ENCODE measurements around the gene ALAS1.

Gene ALAS1

DNA sequence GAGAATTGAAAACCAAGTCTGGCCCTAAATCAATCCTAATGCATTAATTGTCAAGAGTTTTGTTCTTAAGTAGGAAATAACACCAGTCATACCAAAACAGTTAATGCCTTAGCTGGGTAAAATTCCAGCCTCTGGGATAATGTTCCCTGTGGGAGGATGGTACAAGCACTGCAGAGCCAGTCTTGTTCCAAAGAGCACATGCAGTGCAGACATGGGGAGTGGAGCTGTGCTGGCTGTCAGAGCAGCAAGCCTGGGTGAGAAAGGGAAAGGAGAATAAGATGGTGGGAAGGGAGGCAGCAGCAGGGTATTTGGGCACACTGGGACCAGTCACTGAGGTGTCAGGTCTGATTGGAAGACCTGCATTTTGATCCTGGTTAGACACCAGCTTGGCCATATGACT, 12.1 kb downstream of the ALAS1 start:
- Histone ChIP-seq H3K27ac (ENCODE audit: low read depth, low read length, poor library complexity, severe bottlenecking) (no peak overlapping the region), H3K27me3 (ENCODE audit: insufficient read depth, low read length) (no peaks in the 10 kb centered on the region), H4K20me1 (ENCODE audit: insufficient read depth, low read length) (no peaks in the 10 kb centered on the region), H3K4me1 (ENCODE audit: insufficient read depth, low read length, severe bottlenecking) (no peaks in the 10 kb centered on the region), H3F3A (ENCODE audit: insufficient read depth, low read length) (no peaks in the 10 kb centered on the region), H3K36me3 (ENCODE audit: insufficient read depth, low read length) (peaks cover 95% of the 10 kb centered on the region), H3K9me2 (ENCODE audit: low read depth, low read length) (no peaks in the 10 kb centered on the region), H3K4me2 (ENCODE audit: low read length) (no peak overlapping the region), H3K4me3 (ENCODE audit: low read depth, low read length, poor library complexity, severe bottlenecking) (no peak overlapping the region), H3K9me3 (ENCODE audit: low read length) (no peaks in the 10 kb centered on the region), H2AFZ (ENCODE audit: low read length) (no peak overlapping the region), H3K9ac (ENCODE audit: low read length) (no peak overlapping the region), H3K79me2 (ENCODE audit: insufficient read depth, low read length) (no peaks in the 10 kb centered on the region)
- TF ChIP-seq, protein P1, sequence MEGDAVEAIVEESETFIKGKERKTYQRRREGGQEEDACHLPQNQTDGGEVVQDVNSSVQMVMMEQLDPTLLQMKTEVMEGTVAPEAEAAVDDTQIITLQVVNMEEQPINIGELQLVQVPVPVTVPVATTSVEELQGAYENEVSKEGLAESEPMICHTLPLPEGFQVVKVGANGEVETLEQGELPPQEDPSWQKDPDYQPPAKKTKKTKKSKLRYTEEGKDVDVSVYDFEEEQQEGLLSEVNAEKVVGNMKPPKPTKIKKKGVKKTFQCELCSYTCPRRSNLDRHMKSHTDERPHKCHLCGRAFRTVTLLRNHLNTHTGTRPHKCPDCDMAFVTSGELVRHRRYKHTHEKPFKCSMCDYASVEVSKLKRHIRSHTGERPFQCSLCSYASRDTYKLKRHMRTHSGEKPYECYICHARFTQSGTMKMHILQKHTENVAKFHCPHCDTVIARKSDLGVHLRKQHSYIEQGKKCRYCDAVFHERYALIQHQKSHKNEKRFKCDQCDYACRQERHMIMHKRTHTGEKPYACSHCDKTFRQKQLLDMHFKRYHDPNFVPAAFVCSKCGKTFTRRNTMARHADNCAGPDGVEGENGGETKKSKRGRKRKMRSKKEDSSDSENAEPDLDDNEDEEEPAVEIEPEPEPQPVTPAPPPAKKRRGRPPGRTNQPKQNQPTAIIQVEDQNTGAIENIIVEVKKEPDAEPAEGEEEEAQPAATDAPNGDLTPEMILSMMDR (IDR thresholded peaks at IDR 0.05; ENCODE audit: low read length), result no peak

DNA sequence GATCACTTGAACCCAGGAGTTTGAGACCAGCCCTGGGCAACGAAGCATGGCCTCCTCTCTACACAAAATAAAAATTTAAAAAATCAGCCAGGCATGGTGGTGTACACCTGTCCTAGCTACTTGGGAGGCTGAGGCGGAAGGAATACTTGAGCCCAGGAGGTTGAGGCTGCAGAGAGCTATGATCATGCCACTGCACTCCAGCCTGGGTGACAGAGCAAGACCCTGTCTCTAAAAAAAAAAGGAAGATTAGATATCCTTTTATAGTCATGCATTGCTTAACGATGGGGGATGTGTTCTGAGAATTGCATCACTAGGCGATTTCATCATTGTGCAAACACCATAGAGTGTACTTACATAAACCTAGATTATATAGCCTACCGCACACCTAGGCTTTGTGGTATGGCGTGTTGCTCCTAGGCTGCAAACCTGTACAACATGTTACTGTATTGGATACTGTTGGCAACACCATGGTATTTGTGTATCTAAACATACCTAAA, 12.6 kb downstream of the ALAS1 start:
- H3K4me3 ChIP-seq (ENCODE audit: low read depth, low read length, poor library complexity, severe bottlenecking), result no peak overlapping the region
- TF ChIP-seq, protein P1 (IDR thresholded peaks at IDR 0.05; ENCODE audit: low read length), result no peak
- TF ChIP-seq EZH2 (IDR thresholded peaks at IDR 0.05; ENCODE audit: borderline replicate concordance, low read length), result no peak
- H3K79me2 ChIP-seq (ENCODE audit: insufficient read depth, low read length), result no peaks in the 10 kb centered on the region
- peaks cover 93% of the 10 kb centered on the region for H3K36me3 ChIP-seq (ENCODE audit: insufficient read depth, low read length)
- no peaks in the 10 kb centered on the region for H4K20me1 ChIP-seq (ENCODE audit: insufficient read depth, low read length)
- H2AFZ ChIP-seq (ENCODE audit: low read length), result no peak overlapping the region
- no peak overlapping the region for H3K9ac ChIP-seq (ENCODE audit: low read length)
- no peak overlapping the region for H3K27ac ChIP-seq (ENCODE audit: low read depth, low read length, poor library complexity, severe bottlenecking)
- no peaks in the 10 kb centered on the region for H3K9me2 ChIP-seq (ENCODE audit: low read depth, low read length)
- H3K9me3 ChIP-seq (ENCODE audit: low read length), result no peaks in the 10 kb centered on the region
- H3K4me2 ChIP-seq (ENCODE audit: low read length), result no peak overlapping the region
- H3F3A ChIP-seq (ENCODE audit: insufficient read depth, low read length), result no peaks in the 10 kb centered on the region
- H3K27me3 ChIP-seq (ENCODE audit: insufficient read depth, low read length), result no peaks in the 10 kb centered on the region
- H3K4me1 ChIP-seq (ENCODE audit: insufficient read depth, low read length, severe bottlenecking), result no peaks in the 10 kb centered on the region

DNA sequence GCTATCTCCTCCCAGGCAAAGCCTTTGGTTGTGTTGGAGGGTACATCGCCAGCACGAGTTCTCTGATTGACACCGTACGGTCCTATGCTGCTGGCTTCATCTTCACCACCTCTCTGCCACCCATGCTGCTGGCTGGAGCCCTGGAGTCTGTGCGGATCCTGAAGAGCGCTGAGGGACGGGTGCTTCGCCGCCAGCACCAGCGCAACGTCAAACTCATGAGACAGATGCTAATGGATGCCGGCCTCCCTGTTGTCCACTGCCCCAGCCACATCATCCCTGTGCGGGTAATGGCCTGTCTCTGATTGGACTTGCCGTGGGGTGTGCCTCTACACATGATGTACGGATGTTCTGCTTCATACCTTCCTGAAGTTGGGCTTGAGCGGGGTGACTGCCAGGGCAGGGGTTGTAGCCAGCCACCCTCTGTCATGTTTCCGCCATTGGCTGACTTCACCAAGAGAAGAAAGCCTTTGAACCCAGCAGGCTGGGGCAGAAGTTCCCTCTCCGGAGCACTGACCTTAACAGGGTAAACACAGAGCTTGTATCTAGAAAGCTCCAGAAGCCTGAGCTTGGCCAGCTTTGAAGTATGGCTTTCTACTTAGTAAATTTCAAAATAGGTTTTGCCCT, 13.4 kb downstream of the ALAS1 start:
- TF ChIP-seq, protein P1 (IDR thresholded peaks at IDR 0.05; ENCODE audit: low read length), result no peak
- no peak for TF ChIP-seq EZH2 (IDR thresholded peaks at IDR 0.05; ENCODE audit: borderline replicate concordance, low read length)

More for the DNA sequence above, 13.4 kb downstream of the ALAS1 start:
- H3K9ac ChIP-seq (ENCODE audit: low read length), result no peak overlapping the region
- H2AFZ ChIP-seq (ENCODE audit: low read length), result no peak overlapping the region
- peaks cover 89% of the 10 kb centered on the region for H3K36me3 ChIP-seq (ENCODE audit: insufficient read depth, low read length)
- H3K4me1 ChIP-seq (ENCODE audit: insufficient read depth, low read length, severe bottlenecking), result no peaks in the 10 kb centered on the region
- no peaks in the 10 kb centered on the region for H3K79me2 ChIP-seq (ENCODE audit: insufficient read depth, low read length)
- H3K9me2 ChIP-seq (ENCODE audit: low read depth, low read length), result no peaks in the 10 kb centered on the region
- H3K27me3 ChIP-seq (ENCODE audit: insufficient read depth, low read length), result no peaks in the 10 kb centered on the region
- H3K27ac ChIP-seq (ENCODE audit: low read depth, low read length, poor library complexity, severe bottlenecking), result no peak overlapping the region
- no peak overlapping the region for H3K4me2 ChIP-seq (ENCODE audit: low read length)
- H4K20me1 ChIP-seq (ENCODE audit: insufficient read depth, low read length), result no peaks in the 10 kb centered on the region
- H3F3A ChIP-seq (ENCODE audit: insufficient read depth, low read length), result no peaks in the 10 kb centered on the region
- H3K4me3 ChIP-seq (ENCODE audit: low read depth, low read length, poor library complexity, severe bottlenecking), result no peak overlapping the region
- no peaks in the 10 kb centered on the region for H3K9me3 ChIP-seq (ENCODE audit: low read length)
